GM18508 (cell line): ENCODE measurements around the gene ABCE1.

Source experiments
- ATAC-seq: cut with Tn5 transposase; IDR thresholded peaks from one replicate; pipeline ENCODE4 v1.9.1; 2021; ENCODE audit warnings: moderate number of reproducible peaks; ENCODE audit not compliant: insufficient read depth, unreplicated experiment

ABCE1 gene

GRCh38 chr4:145171911-145172310 lies 73.8 kb downstream of the ABCE1 start:
- ATAC-seq, result no peak

DNA sequence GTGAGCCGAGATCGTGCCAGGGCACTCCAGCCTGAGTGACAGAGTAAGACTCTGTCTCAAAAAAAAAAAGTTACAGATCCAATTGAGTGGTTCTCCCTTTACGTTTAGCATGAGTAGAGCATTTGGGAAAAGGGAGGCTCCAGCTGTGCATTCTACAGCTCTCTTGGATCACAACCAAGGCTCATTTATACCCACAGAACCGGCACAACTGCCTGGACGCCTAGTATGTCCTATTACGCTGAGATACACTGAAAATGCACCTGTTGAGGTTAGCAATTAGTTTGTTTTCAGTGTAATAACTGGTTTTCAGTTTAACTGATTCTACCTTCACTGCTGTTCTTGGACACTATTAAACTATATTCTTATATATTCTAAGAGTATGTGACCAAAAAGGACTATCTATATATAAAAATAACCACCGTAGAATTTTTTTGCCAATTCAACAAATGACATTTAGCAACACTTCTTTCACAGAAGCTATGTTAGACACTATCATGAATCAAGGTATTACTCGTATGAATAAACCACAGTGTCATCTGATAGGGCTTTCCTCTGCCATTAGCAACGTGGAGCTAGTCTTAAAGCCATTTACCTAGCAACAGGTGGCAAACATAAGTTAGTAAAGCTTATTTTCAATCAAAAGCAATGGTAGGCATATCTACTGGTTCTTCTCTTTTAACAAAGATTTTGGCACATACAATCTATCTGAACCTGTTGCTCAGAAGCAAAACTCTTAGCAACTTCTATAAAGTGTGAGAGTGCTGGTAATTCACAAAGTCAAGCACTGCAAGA lies 78.7 kb downstream of the ABCE1 start:
- no peak for ATAC-seq

GRCh38 chr4:145177511-145177905 lies 79.4 kb downstream of the ABCE1 start:
- ATAC-seq, result no peak

- ATAC-seq, result no peak
Observed at GRCh38 chr4:145177906-145178538, 79.9 kb downstream of the ABCE1 start.

GRCh38 chr4:145178740-145179280 lies 80.7 kb downstream of the ABCE1 start:
- no peak for ATAC-seq
